GM23338 (cell line): ENCODE measurements around the gene BRK1. TPM values are rescaled to one million over a fixed set of nuclear protein-coding genes. Genes with fewer than 3 reads are reported as not detected.
A peak's percentile ranks its signal among the peaks of the same experiment; 100 is the strongest.
"Not testable (repeated sequence)": the region's sequence is repeated elsewhere in the genome, so short reads cannot be mapped to it uniquely, and the experiment has no call there.

Experiments
- ATAC-seq: fragments of 200-7000 bp; cut with Tn5 transposase; 3 replicates; pipeline ENCODE4 v1.9.1; 2020
- DNase-seq: peaks from one replicate; pipeline ENCODE4 v3.0.0-alpha.2; 2015; ENCODE audit warnings: low spot score
- H2AFZ ChIP-seq: fragments of 200-600 bp; sonication (generic); 2 replicates; pipeline ENCODE4 v1.8.0; 2016; ENCODE audit warnings: antibody characterized with exemption, mild to moderate bottlenecking, moderate library complexity
- H3F3A ChIP-seq: fragments of 200-600 bp; sonication (generic); replicated peaks from 2 replicates; pipeline ENCODE4 v1.8.0; 2017; ENCODE audit warnings: antibody characterized with exemption, mixed run types, low read depth
- H3K27ac ChIP-seq: fragments of 200-600 bp; sonication (generic); 2 replicates; pipeline ENCODE4 v1.6.1; 2016; ENCODE audit warnings: low read depth
- H3K27me3 ChIP-seq: fragments of 200-600 bp; sonication (generic); 2 replicates; pipeline ENCODE4 v1.8.0; 2016; ENCODE audit warnings: mild to moderate bottlenecking, mixed run types, moderate library complexity; ENCODE audit not compliant: insufficient read depth
- H3K36me3 ChIP-seq: fragments of 200-600 bp; sonication (generic); 2 replicates; pipeline ENCODE4 v1.8.0; 2016; ENCODE audit warnings: mild to moderate bottlenecking; ENCODE audit not compliant: insufficient read depth
- H3K4me1 ChIP-seq: fragments of 200-600 bp; sonication (generic); 2 replicates; pipeline ENCODE4 v1.8.0; 2016; ENCODE audit warnings: mild to moderate bottlenecking, moderate library complexity; ENCODE audit not compliant: insufficient read depth
- H3K4me2 ChIP-seq: fragments of 200-600 bp; sonication (generic); 2 replicates; pipeline ENCODE4 v1.7.1; 2017; ENCODE audit warnings: mixed run types
- H3K4me3 ChIP-seq: fragments of 200-600 bp; sonication (generic); 2 replicates; pipeline ENCODE4 v1.6.1; 2016; ENCODE audit warnings: mixed run types
- H3K79me2 ChIP-seq: fragments of 200-600 bp; sonication (generic); replicated peaks from 2 replicates; pipeline ENCODE4 v1.8.0; 2017; ENCODE audit warnings: mild to moderate bottlenecking; ENCODE audit not compliant: insufficient read depth
- H3K9me2 ChIP-seq: fragments of 200-600 bp; sonication (generic); 2 replicates; pipeline ENCODE4 v1.8.0; 2017; ENCODE audit not compliant: insufficient read depth
- H4K20me1 ChIP-seq: fragments of 200-600 bp; sonication (generic); replicated peaks from 2 replicates; pipeline ENCODE4 v1.8.0; 2017; ENCODE audit warnings: mild to moderate bottlenecking; ENCODE audit not compliant: insufficient read depth
- H3K27ac Mint-ChIP-seq: 2 replicates; pipeline ENCODE4 v1.8.0; 2020; ENCODE audit warnings: inconsistent platforms, mild to moderate bottlenecking, moderate library complexity, mixed read lengths
- H3K27me3 Mint-ChIP-seq: 3 replicates; pipeline ENCODE4 v1.8.0; 2022; ENCODE audit warnings: low read depth, mild to moderate bottlenecking, moderate library complexity, mixed read lengths, inconsistent platforms; ENCODE audit not compliant: insufficient read depth, poor library complexity
- H3K36me3 Mint-ChIP-seq: 3 replicates; pipeline ENCODE4 v1.8.0; 2021; ENCODE audit warnings: low read depth, mild to moderate bottlenecking, inconsistent platforms, moderate library complexity, mixed read lengths
- H3K4me1 Mint-ChIP-seq: 3 replicates; pipeline ENCODE4 v1.8.0; 2020; ENCODE audit warnings: mild to moderate bottlenecking, inconsistent platforms, mixed read lengths
- H3K4me3 Mint-ChIP-seq: 3 replicates; pipeline ENCODE4 v1.8.0; 2021; ENCODE audit warnings: moderate library complexity, mild to moderate bottlenecking, inconsistent platforms, mixed read lengths
- H3K9me3 Mint-ChIP-seq: 3 replicates; pipeline ENCODE4 v1.8.0; 2020; ENCODE audit warnings: moderate library complexity, mild to moderate bottlenecking, inconsistent platforms, mixed read lengths
- CREB1 ChIP-seq: fragments of 250-450 bp; sonication (Bioruptor Pico); IDR thresholded peaks from 2 replicates; pipeline ENCODE4 v1.5.0; 2020; ENCODE audit warnings: low read depth, mild to moderate bottlenecking, moderate library complexity
- ETS1 ChIP-seq: IDR thresholded peaks from 2 replicates; pipeline ENCODE4 v1.6.1; 2016; ENCODE audit warnings: antibody characterized with exemption
- EZH2 ChIP-seq: fragments of 200-600 bp; sonication (generic); IDR thresholded peaks from one replicate; pipeline ENCODE4 v1.8.0; 2017; ENCODE audit warnings: antibody characterized with exemption, mild to moderate bottlenecking, low read depth; ENCODE audit not compliant: unreplicated experiment
- EZH2phosphoT487 ChIP-seq: fragments of 200-600 bp; sonication (generic); IDR thresholded peaks from one replicate; pipeline ENCODE4 v1.8.1; 2018; ENCODE audit warnings: antibody characterized with exemption; ENCODE audit not compliant: unreplicated experiment
- POLR2AphosphoS5 ChIP-seq: IDR thresholded peaks from 2 replicates; pipeline ENCODE4 v1.6.1; 2016; ENCODE audit warnings: antibody characterized with exemption, low read depth
- ZNF114 ChIP-seq: fragments of 250-450 bp; sonication (Bioruptor Pico); IDR thresholded peaks from 2 replicates; pipeline ENCODE4 v1.5.0; 2020; ENCODE audit warnings: mild to moderate bottlenecking, moderate library complexity
- ZNF331 ChIP-seq: fragments of 250-450 bp; sonication (Bioruptor Pico); IDR thresholded peaks from 2 replicates; pipeline ENCODE4 v1.5.0; 2020; ENCODE audit warnings: low read depth, mild to moderate bottlenecking, moderate library complexity
- long read RNA-seq: library from polyadenylated mRNA; unstranded; transcript quantifications from one replicate; pipeline ENCODE4 v2.0.0, GENCODE V29; 2020; ENCODE audit not compliant: unreplicated experiment
- polyA plus RNA-seq: library from polyadenylated mRNA; unstranded; fragments of >200 nt; fragmentation: Nextera tagmentation; extraction: Ambion mirVana; gene quantifications from 2 replicates; pipeline ENCODE4 v1.2.1, GENCODE V29; 2016
- total RNA-seq: library from RNA; depleted of rRNA; stranded (reverse); fragments of >200 nt; shearing (Covaris generic); gene quantifications from 2 replicates; pipeline ENCODE4 v1.2.3, GENCODE V29; 2014; rRNA removed

The BRK1 gene
- 104 and 130 TPM in 2 replicates for total RNA-seq
- 148 and 165 TPM in 2 replicates for polyA plus RNA-seq
- long read RNA-seq, transcript BRK1-201 (3 exons, 1,233 nt) = major isoform, 134 of 148 reads
- long read RNA-seq, partial matches to known transcripts = 8 of 148 reads
- long read RNA-seq, other reads (novel, unspliced or antisense) = 6 of 148 reads

GRCh38 chr3:10115326-10116137, at the start of gene BRK1:
BRK1 (plus strand) TSS chr3:10115675; CDS start chr3:10115702, 27 bp downstream.
- peak within 1 kb of the TSS; percentile 91; the same call in 1 of the 2 replicates for H2AFZ ChIP-seq
- ATAC-seq (peak; percentile 94), DNase-seq (peak; percentile 95)
- peak within 1 kb of the TSS; percentile 98 for H3K4me3 ChIP-seq
- Mint-ChIP-seq H3K36me3 (peaks cover 6% of the 10 kb centered on the region; the same call in 1 of the 3 replicates), H3K4me1 (peaks cover 6% of the 10 kb centered on the region), H3K9me3 (no peaks in the 10 kb centered on the region; the same call in 2 of the 3 replicates), H3K4me3 (peak within 1 kb of the TSS; percentile 99), H3K27ac (peak within 1 kb of the TSS; percentile 87), H3K27me3 (peaks cover 10% of the 10 kb centered on the region)
- H3K27me3 ChIP-seq = no peaks in the 10 kb centered on the region
- peaks cover 4% of the 10 kb centered on the region for H3K4me1 ChIP-seq
- H3K36me3 ChIP-seq = no peaks in the 10 kb centered on the region; the same call in 1 of the 2 replicates
- H3K4me2 ChIP-seq = peak within 1 kb of the TSS; percentile 96
- 0 out of 2 replicates have a peak, but pooled peaks cover 4% of the 10 kb centered on the region for H3F3A ChIP-seq
- H4K20me1 ChIP-seq = peaks cover 7% of the 10 kb centered on the region; the same call in 1 of the 2 replicates
- no peaks in the 10 kb centered on the region for H3K9me2 ChIP-seq
- TF ChIP-seq EZH2 = no peak
- peak; percentile 68 for TF ChIP-seq CREB1 (CRISPR knock-in tag)
- TF ChIP-seq ETS1 = no peak
- TF ChIP-seq POLR2AphosphoS5 = peak; percentile 99
- H3K27ac ChIP-seq = peak within 1 kb of the TSS; percentile 83; the same call in 1 of the 2 replicates
- H3K79me2 ChIP-seq = peaks cover 47% of the 10 kb centered on the region

- not testable (repeated sequence) for ATAC-seq, H3K27me3 ChIP-seq, H3K27ac ChIP-seq, H3K4me1 ChIP-seq, H3K4me1 Mint-ChIP-seq, H3K4me3 ChIP-seq, H3K4me3 Mint-ChIP-seq, H2AFZ ChIP-seq, H3K27ac Mint-ChIP-seq, DNase-seq, H3K79me2 ChIP-seq, H3K4me2 ChIP-seq, H4K20me1 ChIP-seq, H3F3A ChIP-seq, H3K9me2 ChIP-seq, H3K27me3 Mint-ChIP-seq
- Mint-ChIP-seq H3K9me3 (peaks cover 15% of the 10 kb centered on the region), H3K36me3 (peaks cover 65% of the 10 kb centered on the region)
- H3K36me3 ChIP-seq = peaks cover 42% of the 10 kb centered on the region
Measured at GRCh38 chr3:10070077-10070476, 45.4 kb upstream of the BRK1 start.

- Histone ChIP-seq H3K27ac (no peak overlapping the region), H3K4me2 (no peak overlapping the region), H2AFZ (no peak overlapping the region), H3K4me1 (no peaks in the 10 kb centered on the region), H3K9me2 (no peaks in the 10 kb centered on the region), H3K4me3 (no peak overlapping the region), H3F3A (no peaks in the 10 kb centered on the region), H3K27me3 (no peaks in the 10 kb centered on the region), H3K36me3 (peaks cover 31% of the 10 kb centered on the region), H4K20me1 (no peaks in the 10 kb centered on the region), H3K79me2 (no peaks in the 10 kb centered on the region)
- H3K4me1 Mint-ChIP-seq = no peaks in the 10 kb centered on the region
- no peak for TF ChIP-seq EZH2phosphoT487
- TF ChIP-seq ZNF331 (CRISPR knock-in tag) = no peak
- no peak for TF ChIP-seq ZNF114 (CRISPR knock-in tag)
- no peak for TF ChIP-seq ETS1
- TF ChIP-seq POLR2AphosphoS5 = no peak
- no peak for TF ChIP-seq CREB1 (CRISPR knock-in tag)
- H3K36me3 Mint-ChIP-seq = peaks cover 54% of the 10 kb centered on the region
- H3K9me3 Mint-ChIP-seq = no peaks in the 10 kb centered on the region
- DNase-seq = no peak
- no peak overlapping the region for H3K27ac Mint-ChIP-seq
- no peak overlapping the region for H3K4me3 Mint-ChIP-seq
- H3K27me3 Mint-ChIP-seq = peaks cover 2% of the 10 kb centered on the region
- ATAC-seq = no peak
Measured at GRCh38 chr3:10074666-10075065, 40.8 kb upstream of the BRK1 start.
